ENCODE measurements around the gene MLLT10.

GRCh38 chr10:21498377-21498776 lies 35.7 kb upstream of the MLLT10 start:
- no peak for TF ChIP-seq CTCF (IDR thresholded peaks at IDR 0.05)
- TF ChIP-seq POLR2A (IDR thresholded peaks at IDR 0.05), result no peak
- no peak for TF ChIP-seq POLR2AphosphoS5 (IDR thresholded peaks at IDR 0.05)
